TTC549 (cell line): ENCODE results near the gene SULT1B1.

ENCODE experiments used
- FAIRE-seq: peaks from 2 replicates; lab custom pipeline; 2012; peaks lifted over from hg19 to GRCh38; lab: Jason Lieb, UNC

SULT1B1 gene

GRCh38 chr4:69689599-69689998 lies 70.8 kb downstream of the SULT1B1 start:
- peak; percentile 68 for FAIRE-seq

- no peak for FAIRE-seq
These were observed 75.6 kb downstream of the SULT1B1 start for GRCh38 chr4:69684804-69685203.
